ENCODE results near the gene GRID2. TPM values are rescaled to one million over a fixed set of nuclear protein-coding genes. Genes with fewer than 3 reads are reported as not detected.

Gene GRID2
- total and polyA plus RNA-seq, 2 donors from 2014 or later: 0.19 TPM; not detected in 1

DNA sequence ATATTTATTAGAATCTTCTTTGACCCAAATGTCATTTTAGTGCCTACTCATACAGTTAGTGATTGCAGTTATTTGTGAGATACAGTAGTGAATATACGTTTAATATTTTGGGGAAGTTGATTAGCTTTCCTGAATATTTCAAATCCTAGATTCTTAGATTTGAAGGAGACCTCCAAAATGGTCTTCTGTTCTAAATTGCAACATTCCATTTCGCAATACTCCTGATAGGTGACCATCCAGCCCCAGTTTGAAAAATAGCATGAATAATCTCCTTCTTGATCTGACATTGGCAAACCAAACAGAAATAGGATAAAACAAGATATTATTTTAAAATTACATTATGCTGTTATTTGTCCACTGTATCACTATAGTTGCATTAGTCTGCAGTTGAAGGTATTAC lies 505.6 kb downstream of the GRID2 start:
- Histone ChIP-seq H3K9ac (ENCODE audit: low read length in 3 of 3) (no peak overlapping the region), H3K9me3 (ENCODE audit: control insufficient read depth in 2 of 3, insufficient read depth in 1 of 3, low read length in 3 of 3) (no peaks in the 10 kb centered on the region), H3K27ac (ENCODE audit: low read depth in 2 of 2, low read length in 2 of 2) (no peak overlapping the region), H3K4me1 (ENCODE audit: control insufficient read depth in 2 of 3, insufficient read depth in 2 of 3, low read depth in 1 of 3, low read length in 3 of 3) (no peaks in the 10 kb centered on the region), H3K27me3 (ENCODE audit: control insufficient read depth, insufficient read depth, low read length) (no peaks in the 10 kb centered on the region), H3K4me3 (ENCODE audit: low read length in 3 of 3) (no peak overlapping the region), H3K36me3 (ENCODE audit: control insufficient read depth in 2 of 3, insufficient read depth in 3 of 3, low read length in 3 of 3) (no peaks in the 10 kb centered on the region)
- no peak for FAIRE-seq
- TF ChIP-seq, protein P1, sequence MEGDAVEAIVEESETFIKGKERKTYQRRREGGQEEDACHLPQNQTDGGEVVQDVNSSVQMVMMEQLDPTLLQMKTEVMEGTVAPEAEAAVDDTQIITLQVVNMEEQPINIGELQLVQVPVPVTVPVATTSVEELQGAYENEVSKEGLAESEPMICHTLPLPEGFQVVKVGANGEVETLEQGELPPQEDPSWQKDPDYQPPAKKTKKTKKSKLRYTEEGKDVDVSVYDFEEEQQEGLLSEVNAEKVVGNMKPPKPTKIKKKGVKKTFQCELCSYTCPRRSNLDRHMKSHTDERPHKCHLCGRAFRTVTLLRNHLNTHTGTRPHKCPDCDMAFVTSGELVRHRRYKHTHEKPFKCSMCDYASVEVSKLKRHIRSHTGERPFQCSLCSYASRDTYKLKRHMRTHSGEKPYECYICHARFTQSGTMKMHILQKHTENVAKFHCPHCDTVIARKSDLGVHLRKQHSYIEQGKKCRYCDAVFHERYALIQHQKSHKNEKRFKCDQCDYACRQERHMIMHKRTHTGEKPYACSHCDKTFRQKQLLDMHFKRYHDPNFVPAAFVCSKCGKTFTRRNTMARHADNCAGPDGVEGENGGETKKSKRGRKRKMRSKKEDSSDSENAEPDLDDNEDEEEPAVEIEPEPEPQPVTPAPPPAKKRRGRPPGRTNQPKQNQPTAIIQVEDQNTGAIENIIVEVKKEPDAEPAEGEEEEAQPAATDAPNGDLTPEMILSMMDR (IDR thresholded peaks at IDR 0.05; ENCODE audit: borderline replicate concordance, extremely low read depth, insufficient read depth): no peak
- DNase-seq: no peak
- intact Hi-C loops (cut with DNase I): no loop called here

DNA sequence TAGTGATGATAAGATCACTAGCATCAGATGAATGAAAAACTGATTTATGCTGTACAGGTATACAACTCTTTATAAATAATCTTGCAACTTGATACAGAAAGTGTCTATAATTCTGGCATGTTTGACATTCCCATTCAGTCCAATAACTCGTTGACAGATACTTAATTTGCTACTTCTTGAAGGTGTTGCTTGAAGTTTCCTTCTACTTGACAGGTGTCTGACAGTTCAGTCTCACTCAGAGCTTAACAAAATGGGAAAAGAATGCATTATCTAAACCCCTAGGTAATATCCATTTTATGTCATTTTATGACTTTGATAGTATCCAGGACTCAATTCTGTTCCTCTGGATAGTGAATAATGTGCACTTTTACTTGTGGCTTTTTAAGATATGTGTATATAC lies 508.9 kb downstream of the GRID2 start:
- Histone ChIP-seq H3K36me3 (ENCODE audit: control insufficient read depth in 2 of 3, insufficient read depth in 3 of 3, low read length in 3 of 3) (no peaks in the 10 kb centered on the region), H3K9me3 (ENCODE audit: control insufficient read depth in 2 of 3, insufficient read depth in 1 of 3, low read length in 3 of 3) (no peaks in the 10 kb centered on the region), H3K4me1 (ENCODE audit: control insufficient read depth in 2 of 3, insufficient read depth in 2 of 3, low read depth in 1 of 3, low read length in 3 of 3) (no peaks in the 10 kb centered on the region), H3K4me3 (ENCODE audit: low read length in 3 of 3) (no peak overlapping the region), H3K27ac (ENCODE audit: low read depth in 2 of 2, low read length in 2 of 2) (no peak overlapping the region), H3K27me3 (ENCODE audit: control insufficient read depth, insufficient read depth, low read length) (no peaks in the 10 kb centered on the region), H3K9ac (ENCODE audit: low read length in 3 of 3) (no peak overlapping the region)
- DNase-seq: no peak
- no peak for FAIRE-seq
- intact Hi-C loops (cut with DNase I): no loop called here
- TF ChIP-seq, protein P1 (IDR thresholded peaks at IDR 0.05; ENCODE audit: borderline replicate concordance, extremely low read depth, insufficient read depth): no peak

DNA sequence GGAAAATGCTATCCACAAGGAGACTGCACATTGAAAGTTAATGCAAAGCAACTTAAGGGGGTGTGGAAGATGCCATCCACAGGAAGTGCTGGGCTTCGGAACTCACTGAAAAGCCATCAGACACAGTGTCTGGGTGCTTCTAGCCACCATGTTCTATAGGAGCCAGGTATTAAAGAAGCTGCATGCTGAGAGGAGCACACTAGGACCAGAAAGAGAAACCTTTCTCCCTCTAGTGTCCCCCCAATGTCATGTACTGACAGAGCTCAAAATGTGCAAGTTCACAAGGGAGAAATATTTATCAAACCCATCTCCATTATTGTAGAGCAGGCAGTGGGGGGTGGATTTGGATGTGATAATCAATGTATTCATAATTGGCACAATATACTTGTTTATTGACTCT lies 510.9 kb downstream of the GRID2 start:
- H3K4me3 ChIP-seq (ENCODE audit: low read length in 3 of 3): no peak overlapping the region
- no peak for DNase-seq
- H3K9ac ChIP-seq (ENCODE audit: low read length in 3 of 3): no peak overlapping the region
- no peaks in the 10 kb centered on the region for H3K9me3 ChIP-seq (ENCODE audit: control insufficient read depth in 2 of 3, insufficient read depth in 1 of 3, low read length in 3 of 3)
- no peaks in the 10 kb centered on the region for H3K4me1 ChIP-seq (ENCODE audit: control insufficient read depth in 2 of 3, insufficient read depth in 2 of 3, low read depth in 1 of 3, low read length in 3 of 3)
- TF ChIP-seq, protein P1 (IDR thresholded peaks at IDR 0.05; ENCODE audit: borderline replicate concordance, extremely low read depth, insufficient read depth): no peak
- no peak overlapping the region for H3K27ac ChIP-seq (ENCODE audit: low read depth in 2 of 2, low read length in 2 of 2)
- intact Hi-C loops (cut with DNase I): no loop called here
- no peaks in the 10 kb centered on the region for H3K27me3 ChIP-seq (ENCODE audit: control insufficient read depth, insufficient read depth, low read length)
- FAIRE-seq: no peak
- no peaks in the 10 kb centered on the region for H3K36me3 ChIP-seq (ENCODE audit: control insufficient read depth in 2 of 3, insufficient read depth in 3 of 3, low read length in 3 of 3)

DNA sequence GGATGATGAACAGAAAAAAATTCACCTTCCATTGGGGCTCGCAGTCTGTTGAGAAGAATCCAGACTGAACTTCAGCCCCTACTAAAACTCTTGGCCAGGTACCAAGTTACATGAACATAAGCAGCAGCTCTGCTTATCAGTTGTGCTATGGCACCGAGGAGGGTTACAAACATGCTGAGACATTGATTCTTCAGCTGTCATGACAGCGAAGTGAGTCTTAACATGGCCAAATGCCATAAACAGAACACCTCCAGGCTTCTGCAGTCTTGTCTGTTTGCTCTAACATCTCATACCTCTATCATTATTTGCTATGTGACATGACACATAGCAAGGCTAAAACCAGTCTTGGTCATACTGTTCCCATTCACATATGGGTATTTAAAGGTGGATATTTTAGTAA lies 521.5 kb downstream of the GRID2 start:
- FAIRE-seq (no peak), DNase-seq (no peak)
- intact Hi-C loops (cut with DNase I): no loop called here
- Histone ChIP-seq H3K9ac (ENCODE audit: low read length in 3 of 3) (no peak overlapping the region), H3K27me3 (ENCODE audit: control insufficient read depth, insufficient read depth, low read length) (no peaks in the 10 kb centered on the region), H3K27ac (ENCODE audit: low read depth in 2 of 2, low read length in 2 of 2) (no peak overlapping the region), H3K4me1 (ENCODE audit: control insufficient read depth in 2 of 3, insufficient read depth in 2 of 3, low read depth in 1 of 3, low read length in 3 of 3) (no peaks in the 10 kb centered on the region), H3K4me3 (ENCODE audit: low read length in 3 of 3) (no peak overlapping the region), H3K9me3 (ENCODE audit: control insufficient read depth in 2 of 3, insufficient read depth in 1 of 3, low read length in 3 of 3) (no peaks in the 10 kb centered on the region), H3K36me3 (ENCODE audit: control insufficient read depth in 2 of 3, insufficient read depth in 3 of 3, low read length in 3 of 3) (no peaks in the 10 kb centered on the region)
- TF ChIP-seq, protein P1 (IDR thresholded peaks at IDR 0.05; ENCODE audit: borderline replicate concordance, extremely low read depth, insufficient read depth): no peak

Measured in kidney (tissue), 14 donors.